Measurements from ENCODE around the gene ODAD3.

DNA sequence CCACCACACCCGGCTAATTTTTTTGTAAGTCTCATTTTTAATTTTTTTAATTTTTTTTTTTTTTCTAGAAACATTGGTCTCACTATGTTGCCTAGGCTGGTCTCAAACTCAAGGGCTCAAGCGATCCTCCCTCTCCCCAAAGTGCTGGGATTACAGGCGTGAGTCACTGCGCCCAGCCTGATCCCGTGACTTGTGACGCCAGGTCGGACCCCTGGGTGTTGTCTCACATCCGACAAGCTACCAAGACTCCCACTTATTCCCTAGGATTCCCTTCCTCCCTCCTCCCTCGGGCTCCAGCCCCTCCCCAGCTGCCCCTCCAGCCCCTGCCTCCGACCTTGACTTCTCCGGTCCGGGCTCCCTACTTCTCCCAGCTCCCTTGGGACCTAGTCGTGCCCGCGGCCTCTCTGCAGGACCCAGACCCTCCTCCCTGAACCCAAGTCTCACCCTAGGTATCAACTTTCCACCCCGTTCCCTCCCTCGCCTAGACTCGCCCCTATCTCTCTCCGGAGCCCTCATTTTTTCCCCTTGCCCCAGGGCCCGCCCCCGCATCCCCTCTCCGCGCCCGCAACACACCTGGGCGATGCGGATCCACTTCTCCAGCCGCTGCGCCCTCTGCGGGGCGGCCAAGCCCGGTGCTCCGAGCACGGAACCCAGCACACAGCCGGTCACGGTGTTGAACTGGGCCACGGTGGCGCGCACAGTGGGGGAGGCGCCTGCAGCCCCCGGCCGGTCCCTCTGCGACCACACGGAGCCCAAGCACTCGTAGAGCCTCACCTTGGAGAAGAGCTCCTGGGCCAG is 28.9 kb downstream of the ODAD3 start:
- TF ChIP-seq POLR2A (IDR thresholded peaks at IDR 0.05) = no peak
- TF ChIP-seq, protein P1, sequence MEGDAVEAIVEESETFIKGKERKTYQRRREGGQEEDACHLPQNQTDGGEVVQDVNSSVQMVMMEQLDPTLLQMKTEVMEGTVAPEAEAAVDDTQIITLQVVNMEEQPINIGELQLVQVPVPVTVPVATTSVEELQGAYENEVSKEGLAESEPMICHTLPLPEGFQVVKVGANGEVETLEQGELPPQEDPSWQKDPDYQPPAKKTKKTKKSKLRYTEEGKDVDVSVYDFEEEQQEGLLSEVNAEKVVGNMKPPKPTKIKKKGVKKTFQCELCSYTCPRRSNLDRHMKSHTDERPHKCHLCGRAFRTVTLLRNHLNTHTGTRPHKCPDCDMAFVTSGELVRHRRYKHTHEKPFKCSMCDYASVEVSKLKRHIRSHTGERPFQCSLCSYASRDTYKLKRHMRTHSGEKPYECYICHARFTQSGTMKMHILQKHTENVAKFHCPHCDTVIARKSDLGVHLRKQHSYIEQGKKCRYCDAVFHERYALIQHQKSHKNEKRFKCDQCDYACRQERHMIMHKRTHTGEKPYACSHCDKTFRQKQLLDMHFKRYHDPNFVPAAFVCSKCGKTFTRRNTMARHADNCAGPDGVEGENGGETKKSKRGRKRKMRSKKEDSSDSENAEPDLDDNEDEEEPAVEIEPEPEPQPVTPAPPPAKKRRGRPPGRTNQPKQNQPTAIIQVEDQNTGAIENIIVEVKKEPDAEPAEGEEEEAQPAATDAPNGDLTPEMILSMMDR (IDR thresholded peaks at IDR 0.05) = no peak

Measured in lower leg skin (tissue), 3 donors.